GM23338 (cell line): ENCODE measurements around the gene GLB1L3. TPM values are rescaled to one million over a fixed set of nuclear protein-coding genes. Genes with fewer than 3 reads are reported as not detected.

Experiments used
- ATAC-seq: fragments of 200-7000 bp; cut with Tn5 transposase; 3 replicates; pipeline ENCODE4 v1.9.1; 2020
- DNase-seq: peaks from one replicate; pipeline ENCODE4 v3.0.0-alpha.2; 2015; ENCODE audit warnings: low spot score
- H2AFZ ChIP-seq: fragments of 200-600 bp; sonication (generic); 2 replicates; pipeline ENCODE4 v1.8.0; 2016; ENCODE audit warnings: antibody characterized with exemption, mild to moderate bottlenecking, moderate library complexity
- H3F3A ChIP-seq: fragments of 200-600 bp; sonication (generic); replicated peaks from 2 replicates; pipeline ENCODE4 v1.8.0; 2017; ENCODE audit warnings: antibody characterized with exemption, mixed run types, low read depth
- H3K27ac ChIP-seq: fragments of 200-600 bp; sonication (generic); 2 replicates; pipeline ENCODE4 v1.6.1; 2016; ENCODE audit warnings: low read depth
- H3K27me3 ChIP-seq: fragments of 200-600 bp; sonication (generic); 2 replicates; pipeline ENCODE4 v1.8.0; 2016; ENCODE audit warnings: mild to moderate bottlenecking, mixed run types, moderate library complexity; ENCODE audit not compliant: insufficient read depth
- H3K36me3 ChIP-seq: fragments of 200-600 bp; sonication (generic); 2 replicates; pipeline ENCODE4 v1.8.0; 2016; ENCODE audit warnings: mild to moderate bottlenecking; ENCODE audit not compliant: insufficient read depth
- H3K4me1 ChIP-seq: fragments of 200-600 bp; sonication (generic); 2 replicates; pipeline ENCODE4 v1.8.0; 2016; ENCODE audit warnings: mild to moderate bottlenecking, moderate library complexity; ENCODE audit not compliant: insufficient read depth
- H3K4me2 ChIP-seq: fragments of 200-600 bp; sonication (generic); 2 replicates; pipeline ENCODE4 v1.7.1; 2017; ENCODE audit warnings: mixed run types
- H3K4me3 ChIP-seq: fragments of 200-600 bp; sonication (generic); 2 replicates; pipeline ENCODE4 v1.6.1; 2016; ENCODE audit warnings: mixed run types
- H3K79me2 ChIP-seq: fragments of 200-600 bp; sonication (generic); replicated peaks from 2 replicates; pipeline ENCODE4 v1.8.0; 2017; ENCODE audit warnings: mild to moderate bottlenecking; ENCODE audit not compliant: insufficient read depth
- H3K9me2 ChIP-seq: fragments of 200-600 bp; sonication (generic); 2 replicates; pipeline ENCODE4 v1.8.0; 2017; ENCODE audit not compliant: insufficient read depth
- H4K20me1 ChIP-seq: fragments of 200-600 bp; sonication (generic); replicated peaks from 2 replicates; pipeline ENCODE4 v1.8.0; 2017; ENCODE audit warnings: mild to moderate bottlenecking; ENCODE audit not compliant: insufficient read depth
- H3K27ac Mint-ChIP-seq: 2 replicates; pipeline ENCODE4 v1.8.0; 2020; ENCODE audit warnings: inconsistent platforms, mild to moderate bottlenecking, moderate library complexity, mixed read lengths
- H3K27me3 Mint-ChIP-seq: 3 replicates; pipeline ENCODE4 v1.8.0; 2022; ENCODE audit warnings: low read depth, mild to moderate bottlenecking, moderate library complexity, mixed read lengths, inconsistent platforms; ENCODE audit not compliant: insufficient read depth, poor library complexity
- H3K36me3 Mint-ChIP-seq: 3 replicates; pipeline ENCODE4 v1.8.0; 2021; ENCODE audit warnings: low read depth, mild to moderate bottlenecking, inconsistent platforms, moderate library complexity, mixed read lengths
- H3K4me1 Mint-ChIP-seq: 3 replicates; pipeline ENCODE4 v1.8.0; 2020; ENCODE audit warnings: mild to moderate bottlenecking, inconsistent platforms, mixed read lengths
- H3K4me3 Mint-ChIP-seq: 3 replicates; pipeline ENCODE4 v1.8.0; 2021; ENCODE audit warnings: moderate library complexity, mild to moderate bottlenecking, inconsistent platforms, mixed read lengths
- H3K9me3 Mint-ChIP-seq: 3 replicates; pipeline ENCODE4 v1.8.0; 2020; ENCODE audit warnings: moderate library complexity, mild to moderate bottlenecking, inconsistent platforms, mixed read lengths
- CREB1 ChIP-seq: fragments of 250-450 bp; sonication (Bioruptor Pico); IDR thresholded peaks from 2 replicates; pipeline ENCODE4 v1.5.0; 2020; ENCODE audit warnings: low read depth, mild to moderate bottlenecking, moderate library complexity
- NANOG ChIP-seq: IDR thresholded peaks from 2 replicates; pipeline ENCODE4 v1.6.1; 2016; ENCODE audit warnings: antibody characterized with exemption, borderline replicate concordance
- REST ChIP-seq: IDR thresholded peaks from one replicate; pipeline ENCODE4 v1.6.1; 2018; ENCODE audit warnings: antibody characterized with exemption; ENCODE audit not compliant: unreplicated experiment
- ZNF462 ChIP-seq: fragments of 250-450 bp; sonication (Bioruptor Pico); IDR thresholded peaks from 2 replicates; pipeline ENCODE4 v1.5.0; 2020; ENCODE audit warnings: mild to moderate bottlenecking, moderate library complexity
- polyA plus RNA-seq: library from polyadenylated mRNA; unstranded; fragments of >200 nt; fragmentation: Nextera tagmentation; extraction: Ambion mirVana; gene quantifications from 2 replicates; pipeline ENCODE4 v1.2.1, GENCODE V29; 2016
- total RNA-seq: library from RNA; depleted of rRNA; stranded (reverse); fragments of >200 nt; shearing (Covaris generic); gene quantifications from 2 replicates; pipeline ENCODE4 v1.2.3, GENCODE V29; 2014

Gene GLB1L3
- total and polyA plus RNA-seq, 2 experiments from 2014 or later: 28.8 to 33.1 TPM

- DNase-seq: no peak
- no peak overlapping the region for H3K4me2 ChIP-seq
- Mint-ChIP-seq H3K27me3 (peaks cover 9% of the 10 kb centered on the region), H3K9me3 (no peaks in the 10 kb centered on the region), H3K36me3 (peaks cover 70% of the 10 kb centered on the region), H3K4me3 (no peak overlapping the region), H3K4me1 (peaks cover 25% of the 10 kb centered on the region), H3K27ac (no peak overlapping the region)
- no peaks in the 10 kb centered on the region for H3K27me3 ChIP-seq
- H3F3A ChIP-seq: no peaks in the 10 kb centered on the region
- TF ChIP-seq REST (no peak), CREB1 (no peak), ZNF462 (CRISPR knock-in tag) (no peak), NANOG (no peak)
- H3K79me2 ChIP-seq: no peaks in the 10 kb centered on the region
- no peak overlapping the region for H3K27ac ChIP-seq
- H3K9me2 ChIP-seq: no peaks in the 10 kb centered on the region
- no peak overlapping the region for H2AFZ ChIP-seq
- H3K4me3 ChIP-seq: no peak overlapping the region
- no peaks in the 10 kb centered on the region for H4K20me1 ChIP-seq
- no peak for ATAC-seq
- peaks cover 14% of the 10 kb centered on the region for H3K36me3 ChIP-seq
- H3K4me1 ChIP-seq: 0 out of 2 replicates have a peak, but pooled peaks cover 6% of the 10 kb centered on the region
These were observed 14.5 kb downstream of the GLB1L3 start for GRCh38 chr11:134290646-134291045.
